Measurements from ENCODE around the gene LAMA2.

LAMA2 gene

GRCh38 chr6:129215916-129216520 lies 333.1 kb downstream of the LAMA2 start:
- DNase-seq, result no peak

DNA sequence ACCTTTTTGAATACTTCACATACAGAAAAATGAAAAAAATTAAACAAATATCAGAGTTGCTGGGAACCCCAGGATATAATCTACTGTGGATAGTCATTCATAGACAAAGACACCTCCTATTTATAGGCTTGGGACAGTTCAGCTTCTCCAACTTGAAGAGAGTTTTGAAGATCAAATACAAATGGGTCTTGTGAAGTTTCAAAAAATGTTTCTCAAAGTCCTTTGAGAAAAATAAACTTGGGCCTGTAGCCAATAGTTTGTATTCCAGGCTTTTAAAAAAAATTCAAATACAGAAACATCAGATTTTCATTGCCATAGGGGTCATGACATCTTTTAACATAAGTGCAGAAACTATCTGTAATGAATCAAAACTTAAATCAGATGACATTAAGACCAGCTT lies 334.8 kb downstream of the LAMA2 start:
- no peak for DNase-seq

DNA sequence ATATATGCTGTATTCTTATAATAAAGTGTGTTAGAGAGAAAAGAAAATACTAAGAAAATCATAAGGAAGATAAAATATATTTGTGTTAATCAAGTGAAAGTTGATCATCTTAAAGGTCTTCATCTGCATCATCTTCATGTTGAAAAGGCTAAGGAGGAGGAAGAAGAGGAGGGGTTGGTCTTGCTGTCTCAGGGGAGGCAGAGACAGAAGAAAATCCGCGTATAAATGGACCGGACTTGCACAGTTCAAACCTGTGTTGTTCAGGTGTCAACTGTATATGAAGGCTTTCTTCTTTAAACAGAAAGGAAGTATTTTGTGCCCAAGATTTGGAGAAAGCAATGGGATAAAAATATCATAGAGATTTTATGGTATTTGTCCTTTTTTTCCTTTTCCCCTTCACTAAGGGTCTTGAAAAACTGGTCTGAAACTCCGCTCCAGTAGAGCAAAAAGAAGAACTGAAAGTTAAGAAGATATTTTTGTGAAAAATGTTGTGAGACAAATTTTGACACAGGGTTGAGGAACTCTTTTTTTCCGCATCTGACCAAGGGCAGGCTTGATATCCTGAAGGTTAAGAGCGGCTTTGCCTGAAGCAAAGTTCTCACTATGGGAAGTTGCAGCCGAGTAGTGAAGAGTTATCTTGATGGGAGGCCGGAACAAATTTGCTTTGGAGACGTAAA lies 350.7 kb downstream of the LAMA2 start:
- no peak for DNase-seq

DNA sequence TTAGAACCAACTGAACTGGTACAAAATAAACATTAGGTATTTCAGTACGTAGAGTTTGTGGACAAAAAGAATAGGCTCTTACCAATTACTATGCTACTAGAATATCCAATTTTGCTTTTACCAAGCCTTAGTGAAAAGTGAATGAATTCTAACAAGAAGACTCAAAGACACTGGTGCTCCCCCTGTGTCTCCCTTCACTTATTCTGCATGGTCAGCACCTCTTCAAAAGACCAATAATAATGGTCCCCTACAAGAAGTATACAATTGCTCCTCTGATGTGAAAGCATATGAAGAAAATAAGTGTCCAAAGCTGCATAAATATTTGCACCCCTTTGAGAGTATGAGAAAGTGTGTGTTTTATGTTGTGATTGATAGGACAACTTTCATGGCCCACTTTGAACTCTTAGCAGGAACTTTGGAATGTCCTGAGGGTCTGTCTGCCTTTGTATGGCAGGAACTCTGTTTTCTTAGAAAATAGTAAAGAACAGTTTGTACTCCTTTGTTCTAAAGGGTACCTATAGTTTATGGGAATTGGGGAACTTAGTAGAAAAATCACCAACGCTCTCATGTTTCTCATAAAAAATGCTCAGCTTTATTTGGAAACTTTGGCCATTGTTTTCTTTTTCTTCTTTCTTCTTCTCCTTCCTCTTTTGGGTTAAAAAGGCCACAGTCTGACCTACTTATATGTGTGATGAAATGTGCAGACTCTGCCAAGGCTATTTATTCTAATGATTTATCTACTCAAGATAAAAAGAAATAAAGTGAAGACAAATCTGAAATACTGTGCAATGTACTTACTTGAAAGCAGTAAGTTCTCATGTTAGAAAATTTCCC lies 352.4 kb downstream of the LAMA2 start:
- DNase-seq, result no peak

- no peak for DNase-seq
Measured at GRCh38 chr6:129236001-129236517, 353.1 kb downstream of the LAMA2 start.

DNA sequence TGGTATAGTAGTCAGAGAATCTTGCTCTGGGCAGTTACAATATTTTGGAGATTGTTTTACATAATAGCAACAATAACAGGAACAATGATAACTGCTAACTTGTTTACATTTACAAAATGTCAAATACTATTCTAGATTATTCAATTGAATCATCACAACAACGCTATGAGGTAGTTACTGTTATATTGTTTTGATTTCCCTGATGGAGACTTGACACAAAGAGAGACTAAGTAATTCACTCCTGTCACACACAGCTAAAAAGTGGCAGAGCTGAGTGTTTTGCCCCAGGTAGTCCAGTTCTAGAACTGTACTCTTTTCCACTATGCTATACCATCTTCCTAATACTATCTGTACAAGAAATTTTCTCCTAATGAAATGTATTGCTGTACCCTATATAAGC lies 356.1 kb downstream of the LAMA2 start:
- DNase-seq, result no peak

- no peak for DNase-seq
Measured at GRCh38 chr6:129239825-129240491, 357.0 kb downstream of the LAMA2 start.

GRCh38 chr6:129240492-129240853 lies 357.5 kb downstream of the LAMA2 start:
- DNase-seq, result no peak

DNA sequence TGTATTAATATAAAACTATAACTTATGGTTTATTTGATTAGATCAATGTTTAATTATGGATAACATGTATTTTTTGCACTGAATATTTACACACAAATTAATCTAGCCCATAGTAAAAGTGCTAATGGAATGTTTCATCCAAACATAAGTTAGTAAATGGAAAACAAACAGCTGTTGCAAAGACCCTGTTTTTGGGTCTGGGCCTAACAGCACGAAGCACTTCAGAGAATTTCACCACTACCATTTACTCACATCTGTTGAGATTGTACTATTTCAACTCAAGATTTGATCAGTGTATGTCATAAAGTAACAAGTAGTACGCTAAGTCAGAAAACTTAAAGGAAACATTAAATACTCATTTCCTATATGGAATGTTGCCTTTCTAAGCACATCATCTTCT lies 359.6 kb downstream of the LAMA2 start:
- no peak for DNase-seq

GRCh38 chr6:129243377-129243776 lies 360.4 kb downstream of the LAMA2 start:
- no peak for DNase-seq

DNA sequence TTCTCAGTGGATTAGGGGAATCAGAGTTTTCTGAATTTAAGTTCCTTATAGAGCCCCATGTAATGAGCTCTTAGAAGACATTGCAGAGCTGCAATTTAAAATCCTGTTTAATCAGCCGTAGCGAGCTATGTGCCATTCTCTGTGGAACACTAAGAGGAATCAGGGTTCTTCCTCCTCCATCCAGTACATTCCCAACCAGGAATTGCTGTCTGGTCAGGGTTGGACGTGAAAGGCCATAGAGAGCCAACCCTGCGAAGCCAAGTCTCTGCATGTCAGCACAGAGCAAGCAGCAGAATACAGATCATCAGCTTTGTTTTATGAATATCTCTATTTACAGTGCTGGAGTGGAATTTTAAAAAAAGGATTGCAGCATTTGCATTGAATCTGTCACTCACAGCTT lies 366.0 kb downstream of the LAMA2 start:
- no peak for DNase-seq

DNA sequence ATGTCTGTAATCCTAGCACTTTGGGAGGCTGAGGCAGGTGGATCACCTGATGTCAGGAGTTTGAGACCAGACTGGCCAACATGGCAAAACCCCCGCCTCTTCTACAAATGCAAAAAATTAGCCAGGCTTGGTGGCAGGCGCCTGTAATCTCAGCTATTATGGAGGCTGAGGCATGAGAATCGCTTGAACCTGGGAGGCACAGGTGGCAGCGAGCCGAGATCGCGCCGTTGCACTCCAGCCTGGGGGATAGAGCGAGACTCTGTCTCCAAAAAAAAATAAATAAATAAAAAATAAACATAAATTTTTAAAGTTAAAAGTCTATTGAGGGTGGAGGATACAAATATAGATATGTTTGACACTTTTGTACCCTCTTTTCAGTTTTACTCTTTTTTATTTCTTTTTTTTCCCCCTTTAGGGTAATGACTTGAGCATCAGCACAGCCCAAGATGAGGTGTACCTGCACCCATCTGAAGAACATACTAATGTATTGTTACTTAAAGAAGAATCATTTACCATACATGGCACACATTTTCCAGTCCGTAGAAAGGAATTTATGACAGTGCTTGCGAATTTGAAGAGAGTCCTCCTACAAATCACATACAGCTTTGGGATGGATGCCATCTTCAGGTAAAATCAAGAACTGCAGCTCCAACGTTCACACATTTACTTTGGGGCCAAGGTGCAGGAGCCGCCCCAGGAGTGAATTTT lies 368.9 kb downstream of the LAMA2 start:
- DNase-seq, result peak; percentile 61

DNA sequence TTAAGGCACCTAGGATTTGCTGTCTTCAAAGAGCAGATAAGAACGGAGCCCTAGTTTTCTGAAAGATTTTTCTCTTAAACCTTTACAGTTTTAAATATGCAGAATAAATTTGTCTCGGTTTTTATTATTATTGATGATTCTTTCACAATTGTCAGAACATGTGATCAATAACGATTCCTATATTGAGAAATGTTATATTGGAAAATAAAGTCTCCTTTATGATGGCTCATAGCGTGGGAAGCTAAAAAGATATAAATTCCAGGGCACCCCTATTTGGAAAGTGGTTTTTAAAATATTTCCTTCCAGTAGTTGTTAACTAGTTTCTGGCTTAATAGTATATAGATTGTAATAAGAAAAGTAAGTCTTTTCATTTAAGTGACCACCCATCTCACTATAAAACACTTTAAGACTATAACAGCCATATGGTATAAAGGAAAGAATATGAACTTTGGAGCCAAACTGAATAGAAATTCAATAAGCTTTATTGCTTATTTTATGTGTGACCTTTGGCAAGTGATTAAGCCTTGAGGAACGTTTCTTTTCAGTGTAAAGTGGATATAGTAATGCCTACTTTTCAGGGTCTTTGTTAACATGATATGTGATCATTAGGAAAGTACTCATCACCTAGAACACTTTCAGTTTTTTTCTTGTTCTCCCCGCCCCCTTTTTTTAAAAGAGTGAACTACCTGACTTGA lies 369.6 kb downstream of the LAMA2 start:
- no peak for DNase-seq

DNA sequence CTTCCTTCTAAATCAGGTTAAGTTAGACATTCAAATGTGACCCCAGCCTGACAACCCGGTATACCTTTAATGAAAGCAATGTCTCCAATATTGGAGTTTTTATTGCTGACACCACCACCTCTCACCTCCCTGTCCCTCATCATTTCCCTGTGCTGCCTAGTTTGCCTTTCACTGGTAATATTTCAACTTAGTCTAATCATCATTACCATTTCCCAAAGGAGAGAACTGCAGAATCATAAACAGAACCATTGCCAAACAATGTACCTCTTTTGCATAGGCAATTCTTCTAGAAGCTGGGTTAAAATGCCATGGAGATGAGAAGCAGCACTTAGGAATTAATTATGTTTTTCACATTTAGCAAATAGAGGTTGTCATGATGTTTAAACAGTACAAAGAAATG lies 370.3 kb downstream of the LAMA2 start:
- no peak for DNase-seq

- no peak for DNase-seq
Measured at GRCh38 chr6:129253727-129254126, 370.8 kb downstream of the LAMA2 start.

DNA sequence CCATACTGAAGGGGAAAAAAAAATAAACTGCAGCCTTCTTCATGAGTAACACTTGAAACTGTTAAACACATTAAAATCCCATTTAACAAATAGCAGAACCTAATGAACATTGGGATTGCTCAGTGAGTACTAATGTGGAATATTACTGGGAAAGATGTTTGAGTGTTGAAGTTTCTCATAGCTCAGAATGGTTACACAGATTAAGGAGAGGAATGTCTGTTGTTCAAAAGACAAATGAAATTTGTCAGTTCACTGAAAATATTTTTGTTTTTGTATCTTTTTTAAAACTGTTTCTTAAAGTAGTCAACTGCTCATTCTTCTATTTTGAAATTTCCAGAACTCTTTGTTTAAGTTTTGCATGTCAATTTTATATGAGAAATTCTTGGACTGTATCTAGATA lies 374.3 kb downstream of the LAMA2 start:
- no peak for DNase-seq

- DNase-seq, result no peak
Measured at GRCh38 chr6:129262661-129263060, 379.7 kb downstream of the LAMA2 start.

GRCh38 chr6:129263176-129263575 lies 380.2 kb downstream of the LAMA2 start:
- DNase-seq, result no peak

DNA sequence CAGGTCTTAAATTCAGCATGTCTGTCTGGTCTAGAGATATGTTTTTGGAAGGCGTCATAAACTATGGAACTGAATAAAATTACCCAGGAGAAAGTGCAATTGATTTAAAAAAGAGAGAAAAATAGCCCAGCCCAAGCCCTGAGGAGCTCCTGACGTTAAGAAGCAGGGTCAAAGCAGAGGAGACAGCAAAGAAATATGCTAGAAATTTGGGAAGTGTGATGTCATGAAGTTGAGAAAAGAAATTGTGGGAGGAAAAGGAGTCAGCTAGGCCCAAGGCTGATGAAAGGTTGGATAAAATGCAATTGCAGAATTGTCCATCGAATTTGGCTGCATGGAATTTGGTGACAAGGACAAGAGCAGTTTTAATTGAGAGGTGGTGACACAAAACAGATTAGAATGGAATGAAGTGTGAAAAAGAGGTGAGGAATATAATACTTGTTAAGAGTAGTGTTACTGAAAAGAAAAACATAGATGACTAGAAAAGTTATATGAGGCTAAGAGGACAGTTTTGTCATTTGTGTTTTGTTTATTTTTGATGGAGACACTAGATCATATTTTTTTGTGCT lies 381.6 kb downstream of the LAMA2 start:
- no peak for DNase-seq

DNA sequence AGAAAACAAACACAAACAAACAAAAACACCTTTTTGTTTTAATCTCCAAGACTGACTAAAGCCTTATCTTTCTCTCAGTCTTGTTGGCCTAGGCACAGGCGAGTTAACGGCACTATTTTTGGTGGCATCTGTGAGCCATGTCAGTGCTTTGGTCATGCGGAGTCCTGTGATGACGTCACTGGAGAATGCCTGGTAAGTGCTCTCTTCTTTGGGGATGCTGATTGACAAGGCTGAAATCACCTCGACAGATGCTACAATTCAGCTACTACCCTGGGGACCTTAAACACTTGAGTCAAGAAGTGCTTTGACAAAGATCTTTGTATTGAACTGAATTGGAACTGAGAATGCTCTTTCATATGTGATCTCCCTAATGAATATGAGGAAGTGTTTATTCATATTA lies 384.1 kb downstream of the LAMA2 start:
- DNase-seq, result no peak

GRCh38 chr6:129269076-129269475 lies 386.1 kb downstream of the LAMA2 start:
- DNase-seq, result no peak

- no peak for DNase-seq
Measured at GRCh38 chr6:129269891-129270290, 387.0 kb downstream of the LAMA2 start.
